Upper lobe of left lung (tissue), 6 donors: ENCODE results near the gene CGB5. TPM values are rescaled to one million over a fixed set of nuclear protein-coding genes. Genes with fewer than 3 reads are reported as not detected.

Experiments
- ATAC-seq, 2 donors: fragments of 200-7000 bp; cut with Tn5 transposase; one replicate each; pipeline ENCODE4 v1.9.1; 2022; ENCODE audit warnings: mild to moderate bottlenecking in 2 of 2, moderate library complexity in 2 of 2; ENCODE audit not compliant: low FRiP score in 2 of 2
- DNase-seq, 2 donors: peaks; one replicate each; pipeline ENCODE4 v3.0.0-alpha.2; 2019 to 2020
- H3K27ac ChIP-seq, 4 donors: fragments of 200-600 bp; sonication (generic); one replicate each; pipeline ENCODE4 v1.5.1; 2016 to 2019
- H3K27me3 ChIP-seq, 4 donors: fragments of 200-600 bp; sonication (generic); one replicate each; pipeline ENCODE4 v1.5.1; 2017 to 2019
- H3K36me3 ChIP-seq, 4 donors: fragments of 200-600 bp; sonication (generic); one replicate each; pipeline ENCODE4 v1.5.1; 2016 to 2019
- H3K4me1 ChIP-seq, 4 donors: fragments of 200-600 bp; sonication (generic); one replicate each; pipeline ENCODE4 v1.5.1; 2018 to 2019
- H3K4me3 ChIP-seq, 4 donors: fragments of 200-600 bp; sonication (generic); one replicate each; pipeline ENCODE4 v1.5.1; 2017 to 2019; ENCODE audit warnings: mild to moderate bottlenecking in 2 of 4, moderate library complexity in 1 of 4
- H3K9me3 ChIP-seq, 4 donors: fragments of 200-600 bp; sonication (generic); one replicate each; pipeline ENCODE4 v1.5.1; 2018 to 2019
- CTCF ChIP-seq, 6 experiments: fragments of 450-650 bp in 4 of 6; fragments of 200-600 bp in 2 of 6; sonication (generic) in 2 of 6; IDR thresholded peaks; one replicate each; pipeline ENCODE4 v1.5.1; 2016 to 2019; ENCODE audit warnings: antibody characterized with exemption in 6 of 6
- EP300 ChIP-seq, 4 donors: sonication (generic); formaldehyde crosslinking; IDR thresholded peaks; one replicate each; pipeline ENCODE4 v1.5.1; 2017; ENCODE audit warnings: antibody characterized with exemption in 4 of 4, control low read depth in 2 of 4
- POLR2A ChIP-seq, 4 donors: fragments of 450-650 bp; IDR thresholded peaks; one replicate each; pipeline ENCODE4 v1.5.1; 2016 to 2017; ENCODE audit warnings: antibody characterized with exemption in 4 of 4, mild to moderate bottlenecking in 2 of 4
- POLR2AphosphoS5 ChIP-seq, 2 donors: sonication (generic); formaldehyde crosslinking; IDR thresholded peaks; one replicate each; pipeline ENCODE4 v1.5.1; 2017; ENCODE audit warnings: antibody characterized with exemption in 2 of 2
- WGBS, 2 donors: methylation state at CpG; one replicate each; pipeline ENCODE4 v1.1.5; 2017 to 2018; 5-methylcytosine and 5-hydroxymethylcytosine counted together
- total RNA-seq, 6 donors: library from RNA; depleted of rRNA in 4 of 6; stranded (reverse); fragments of >200 nt in 4 of 6; gene quantifications; one replicate each; pipeline versions ENCODE4 v1.1.0 to v1.2.1, GENCODE V29; 2016 to 2021
- donor health status: DM: no; HTN: no; CAD: no; lungs with moderate emphysema.
- donor health status: DM: no; HTN: yes; CAD: no; lungs with severe emphysema.

Gene CGB5
- total RNA-seq, 6 donors from 2014 or later: not detected

GRCh38 chr19:49065905-49066512 is 22.4 kb downstream of the CGB5 start:
- H3K27me3 ChIP-seq: peaks cover 3 to 24% (median 9%) of the 10 kb centered on the region in 4 donors
- TF ChIP-seq CTCF (IDR thresholded peaks at IDR 0.05): no peak
- TF ChIP-seq POLR2A (IDR thresholded peaks at IDR 0.05): no peak
- no peak for TF ChIP-seq POLR2AphosphoS5 (IDR thresholded peaks at IDR 0.05)
- no peak for TF ChIP-seq EP300 (IDR thresholded peaks at IDR 0.05)
- WGBS, 2 donors: 55 to 57% methylated on average over 11 to 12 of the region's 13 CpGs
- H3K27ac ChIP-seq: no peak overlapping the region
- H3K36me3 ChIP-seq: no peaks in the 10 kb centered on the region
- DNase-seq (no peak), ATAC-seq (no peak)
- no peak overlapping the region for H3K4me3 ChIP-seq
- H3K4me1 ChIP-seq: peaks cover 7 to 10% (median 8%) of the 10 kb centered on the region in 4 donors
- H3K9me3 ChIP-seq: no peaks in the 10 kb centered on the region

- Histone ChIP-seq H3K27ac (no peak overlapping the region), H3K4me1 (peaks cover 7 to 21% (median 11%) of the 10 kb centered on the region in 4 donors), H3K4me3 (no peak overlapping the region), H3K9me3 (no peaks in the 10 kb centered on the region), H3K27me3 (peaks cover 3 to 36% (median 15%) of the 10 kb centered on the region in 4 donors), H3K36me3 (no peaks in the 10 kb centered on the region)
- no peak for TF ChIP-seq POLR2A (IDR thresholded peaks at IDR 0.05)
- no peak for TF ChIP-seq EP300 (IDR thresholded peaks at IDR 0.05)
- no peak for TF ChIP-seq POLR2AphosphoS5 (IDR thresholded peaks at IDR 0.05)
- TF ChIP-seq CTCF (IDR thresholded peaks at IDR 0.05): no peak
- WGBS, 2 donors: 50 to 64% methylated on average over 1 to 3 of the region's 3 CpGs
- DNase-seq: no peak
- no peak for ATAC-seq
These were observed 23.9 kb downstream of the CGB5 start for GRCh38 chr19:49067554-49067953.

- WGBS, 2 donors: 96 to 98% methylated on average over 5 to 9 of the region's 9 CpGs
- no peak for ATAC-seq
These were observed 25.4 kb downstream of the CGB5 start for GRCh38 chr19:49069026-49069425.

GRCh38 chr19:49070416-49070815 is 26.8 kb downstream of the CGB5 start:
- ATAC-seq: no peak
- WGBS, 2 donors: 94 to 96% methylated on average over 16 to 21 of the region's 21 CpGs
- DNase-seq: no peak
- H3K36me3 ChIP-seq: no peaks in the 10 kb centered on the region
- H3K4me3 ChIP-seq: no peak overlapping the region
- peaks cover 1 to 34% (median 18%) of the 10 kb centered on the region in 4 donors for H3K27me3 ChIP-seq
- H3K9me3 ChIP-seq: no peaks in the 10 kb centered on the region
- TF ChIP-seq EP300 (IDR thresholded peaks at IDR 0.05): no peak
- no peak for TF ChIP-seq POLR2A (IDR thresholded peaks at IDR 0.05)
- TF ChIP-seq POLR2AphosphoS5 (IDR thresholded peaks at IDR 0.05): no peak
- no peak for TF ChIP-seq CTCF (IDR thresholded peaks at IDR 0.05)
- no peak overlapping the region for H3K27ac ChIP-seq
- H3K4me1 ChIP-seq: peaks cover 0 to 18% (median 3%) of the 10 kb centered on the region in 4 donors

More at GRCh38 chr19:49069026-49069425, 25.4 kb downstream of the CGB5 start:
- TF ChIP-seq EP300 (IDR thresholded peaks at IDR 0.05) (no peak), POLR2AphosphoS5 (IDR thresholded peaks at IDR 0.05) (no peak)
- H3K27ac ChIP-seq: no peak overlapping the region
- no peaks in the 10 kb centered on the region for H3K36me3 ChIP-seq
- DNase-seq: no peak
- no peak overlapping the region for H3K4me3 ChIP-seq
- H3K27me3 ChIP-seq: peaks cover 3 to 43% (median 22%) of the 10 kb centered on the region in 4 donors
- no peaks in the 10 kb centered on the region for H3K9me3 ChIP-seq
- H3K4me1 ChIP-seq: peaks cover 7 to 23% (median 11%) of the 10 kb centered on the region in 4 donors

GRCh38 chr19:49071860-49072547 is 28.4 kb downstream of the CGB5 start:
- Histone ChIP-seq H3K4me3 (peak overlapping the region in 3 of 4 donors; percentile 3 to 9 (median 8)), H3K9me3 (no peaks in the 10 kb centered on the region), H3K27me3 (peaks cover 0 to 33% (median 15%) of the 10 kb centered on the region in 4 donors), H3K27ac (no peak overlapping the region), H3K4me1 (peaks cover 0 to 17% (median 3%) of the 10 kb centered on the region in 4 donors), H3K36me3 (no peaks in the 10 kb centered on the region)
- no peak for TF ChIP-seq CTCF (IDR thresholded peaks at IDR 0.05)
- DNase-seq: peak in 1 of 2 donors; percentile 86
- WGBS, 2 donors: 6 to 9% methylated on average over 17 to 24 of the region's 93 CpGs
- no peak for ATAC-seq
